HG02623 (cell line): ENCODE measurements around the gene FAM169A.
"Not testable (repeated sequence)": the region's sequence is repeated elsewhere in the genome, so short reads cannot be mapped to it uniquely, and the experiment has no call there.

Source experiments
- ATAC-seq: cut with Tn5 transposase; IDR thresholded peaks from one replicate; pipeline ENCODE4 v1.9.1; 2021; ENCODE audit warnings: moderate library complexity; ENCODE audit not compliant: unreplicated experiment

FAM169A gene

DNA sequence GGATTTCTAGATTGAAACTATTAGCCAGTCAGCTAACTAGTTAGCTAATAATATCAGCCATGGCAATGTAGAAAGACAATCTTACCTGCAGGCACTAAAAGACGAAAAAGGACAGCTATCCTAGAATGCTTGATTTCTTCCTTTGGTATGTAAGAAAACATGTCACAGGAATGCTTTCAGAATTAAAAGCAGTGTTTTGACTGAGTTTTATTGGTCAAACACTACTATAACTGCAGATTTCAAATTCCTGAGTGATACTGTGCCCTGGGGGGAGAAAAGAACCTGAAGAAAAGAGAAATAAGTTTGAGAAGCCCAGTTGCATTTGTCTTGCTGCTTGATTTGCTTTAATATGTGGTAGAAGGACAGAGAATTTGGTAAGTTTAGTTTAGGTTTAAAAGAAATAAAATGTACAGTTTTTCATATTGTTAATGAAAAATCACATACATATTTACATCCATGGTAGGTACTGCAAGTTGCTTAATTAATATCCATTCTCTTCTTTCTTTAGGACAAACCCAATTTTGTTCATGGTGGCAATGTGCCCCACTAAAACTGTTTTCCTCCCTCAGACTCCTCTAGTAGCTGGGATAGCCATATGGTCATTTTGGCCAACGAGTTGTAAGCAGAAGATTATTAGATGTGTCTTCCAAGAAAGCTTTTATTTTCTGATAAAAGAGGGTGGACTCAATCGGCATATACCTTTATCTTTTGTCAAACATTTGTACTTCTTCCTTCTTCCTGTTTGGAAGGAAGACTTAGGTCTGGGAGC lies 4.3 kb upstream of the FAM169A start:
- ATAC-seq = no peak

DNA sequence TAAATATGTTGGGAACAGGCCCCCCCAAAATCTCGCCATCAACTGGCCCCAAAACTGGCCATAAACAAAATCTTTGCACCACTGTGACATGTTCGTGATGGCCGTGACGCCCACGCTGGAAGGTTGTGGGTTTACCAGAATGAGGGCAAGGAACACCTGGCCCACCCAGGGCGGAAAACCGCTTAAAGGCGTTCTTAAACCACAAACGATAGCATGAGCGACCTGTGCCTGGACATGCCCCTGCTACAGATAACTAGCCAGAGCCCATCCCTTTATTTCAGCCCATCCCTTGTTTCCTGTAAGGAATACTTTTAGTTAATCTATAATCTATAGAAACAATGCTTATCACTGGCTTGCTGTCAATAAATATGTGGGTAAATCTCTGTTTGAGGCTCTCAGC lies 3.2 kb upstream of the FAM169A start:
- not testable (repeated sequence) for ATAC-seq

DNA sequence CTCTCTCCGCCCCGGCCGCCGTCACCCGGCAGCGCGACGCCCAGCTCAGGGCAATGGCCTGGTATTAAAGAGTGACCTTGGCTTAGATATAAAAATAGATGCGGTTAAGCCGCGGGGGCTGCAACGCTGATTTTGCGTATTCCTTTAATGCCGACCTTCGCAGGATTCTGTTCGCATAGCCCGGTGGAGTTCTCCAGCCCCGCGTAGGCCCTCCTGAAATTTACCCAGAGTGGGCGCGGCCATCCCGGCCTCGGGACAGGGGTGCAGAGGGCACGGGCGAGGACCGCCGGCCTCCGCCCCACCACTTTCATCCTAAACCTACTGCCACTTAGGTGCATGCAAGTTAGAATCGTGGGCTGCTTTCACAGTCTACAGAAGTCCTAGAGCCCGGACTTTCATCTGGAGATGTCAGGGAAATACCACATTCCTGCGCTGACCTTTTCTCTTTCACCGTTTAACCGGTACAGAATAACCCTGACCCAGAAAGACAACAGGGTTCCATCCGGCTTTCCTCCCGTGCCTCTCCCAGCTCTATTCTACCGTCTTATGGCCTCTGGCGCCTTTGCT lies 492 bp upstream of the FAM169A start:
- ATAC-seq = no peak

DNA sequence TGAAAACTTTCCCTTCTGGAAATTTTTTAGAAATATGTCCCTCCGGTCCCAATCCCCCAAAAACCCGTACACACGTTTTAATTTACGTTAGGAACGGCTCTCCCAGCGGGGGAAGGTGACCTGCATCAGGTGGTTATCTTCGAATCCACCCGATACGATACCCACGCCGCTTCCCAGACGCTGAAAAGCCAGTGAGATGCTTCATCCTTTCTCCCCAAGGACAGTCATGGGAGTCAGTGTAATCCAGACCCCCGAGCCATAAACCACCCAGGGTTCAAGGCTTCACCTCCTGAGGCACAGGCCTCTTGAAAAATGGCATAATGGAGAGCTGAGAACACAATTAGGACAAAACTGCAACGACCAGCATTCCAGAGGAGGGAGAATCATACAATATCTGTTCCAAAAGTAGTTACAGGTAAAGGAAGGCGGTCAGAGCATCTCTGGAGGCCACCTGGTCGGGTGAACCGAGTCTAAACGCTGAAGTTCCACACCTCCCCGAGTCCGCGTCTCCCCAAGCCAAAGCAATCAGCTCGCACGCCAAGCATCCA lies 857 bp downstream of the FAM169A start:
- peak; percentile 9 for ATAC-seq

DNA sequence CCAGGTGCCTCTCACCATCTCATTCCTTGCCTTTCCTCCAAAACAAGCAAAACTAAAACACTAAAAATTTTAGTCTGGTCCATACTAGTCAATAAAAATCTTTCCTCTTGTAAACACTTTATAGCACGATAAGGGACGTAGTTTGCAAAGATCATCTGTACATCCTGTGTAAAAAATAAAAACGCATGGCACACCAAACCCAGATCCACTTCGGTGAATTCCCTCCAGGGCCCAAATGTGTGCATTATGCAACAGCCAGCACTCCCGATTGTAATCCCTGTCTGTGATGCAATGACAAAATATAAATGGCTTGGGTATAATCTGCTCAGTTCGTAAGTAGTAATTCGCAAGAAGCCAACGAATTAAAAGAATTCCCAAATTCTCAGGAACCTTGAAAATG lies 1.4 kb downstream of the FAM169A start:
- ATAC-seq = no peak

DNA sequence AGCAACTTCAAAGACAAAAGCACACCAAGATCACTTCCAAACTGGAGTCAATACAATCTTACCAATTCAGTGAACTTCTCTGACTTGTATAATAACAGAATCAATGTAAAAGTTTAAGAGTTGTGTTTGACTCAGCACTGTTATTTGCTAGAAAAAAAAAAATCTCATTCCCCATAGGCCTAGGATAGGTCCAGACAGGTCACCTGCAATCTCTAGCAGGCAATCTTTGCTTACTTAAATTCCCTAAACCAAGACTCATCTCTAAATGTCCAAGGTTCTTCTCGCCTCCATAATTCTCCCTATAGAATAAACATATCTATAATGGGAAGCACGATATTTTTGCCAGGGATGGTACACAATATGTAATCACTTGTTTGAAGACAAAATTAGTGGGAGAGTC lies 2.5 kb downstream of the FAM169A start:
- no peak for ATAC-seq

DNA sequence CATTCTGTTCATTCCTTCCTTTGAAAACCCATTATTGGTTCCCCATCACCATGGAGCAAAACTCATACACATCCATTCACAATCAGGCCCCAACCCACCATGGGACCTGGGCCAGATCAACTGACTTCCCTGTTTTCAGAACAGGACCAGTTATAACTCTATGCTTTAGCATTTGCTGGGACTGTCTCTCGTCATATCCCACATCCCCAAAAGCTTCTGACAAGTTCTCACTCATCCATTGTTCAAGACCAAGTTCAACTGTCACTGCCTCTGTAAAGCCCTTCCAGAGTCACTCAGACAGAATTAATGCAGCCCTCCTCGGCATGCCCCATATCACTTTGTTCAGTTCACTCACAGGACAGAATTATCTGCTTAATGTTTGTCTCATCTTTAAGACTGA lies 4.0 kb downstream of the FAM169A start:
- no peak for ATAC-seq

DNA sequence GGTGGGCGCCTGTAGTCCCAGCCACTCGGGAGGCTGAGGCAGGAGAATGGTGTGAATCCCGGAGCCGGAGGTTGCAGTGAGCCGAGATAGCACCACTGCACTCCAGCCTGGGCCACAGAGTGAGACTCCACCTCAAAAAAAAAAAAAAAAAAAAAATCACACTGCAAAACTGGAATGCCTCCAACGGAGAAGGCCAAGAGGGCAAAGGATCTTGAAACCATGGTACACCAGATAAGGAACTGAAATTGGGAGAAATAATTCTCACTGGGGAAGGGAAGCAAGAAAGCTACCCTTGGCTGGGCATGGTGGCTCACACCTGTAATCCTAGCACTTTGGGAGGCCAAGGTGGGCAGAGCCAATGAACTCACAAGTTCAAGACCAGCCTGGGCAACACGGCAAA lies 9.2 kb downstream of the FAM169A start:
- ATAC-seq = not testable (repeated sequence)

DNA sequence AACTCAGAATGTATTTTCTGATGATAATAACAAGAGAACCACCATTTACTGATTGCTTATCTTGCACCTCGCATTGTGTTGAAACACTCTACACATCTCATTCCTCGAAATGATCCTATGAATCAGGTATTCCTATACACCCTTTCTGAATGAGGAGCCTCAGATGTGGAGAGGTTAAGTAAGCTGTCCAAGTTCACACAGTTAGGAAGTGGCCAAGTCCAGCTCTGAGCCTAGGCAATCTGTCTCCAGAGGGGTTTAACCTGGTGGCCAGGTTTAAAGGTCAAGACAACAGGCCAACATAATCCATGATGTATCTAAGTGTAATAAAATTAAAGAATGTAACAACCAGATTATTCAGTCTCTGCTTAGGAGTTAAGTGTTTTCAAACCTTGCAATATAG lies 12.9 kb downstream of the FAM169A start:
- no peak for ATAC-seq

DNA sequence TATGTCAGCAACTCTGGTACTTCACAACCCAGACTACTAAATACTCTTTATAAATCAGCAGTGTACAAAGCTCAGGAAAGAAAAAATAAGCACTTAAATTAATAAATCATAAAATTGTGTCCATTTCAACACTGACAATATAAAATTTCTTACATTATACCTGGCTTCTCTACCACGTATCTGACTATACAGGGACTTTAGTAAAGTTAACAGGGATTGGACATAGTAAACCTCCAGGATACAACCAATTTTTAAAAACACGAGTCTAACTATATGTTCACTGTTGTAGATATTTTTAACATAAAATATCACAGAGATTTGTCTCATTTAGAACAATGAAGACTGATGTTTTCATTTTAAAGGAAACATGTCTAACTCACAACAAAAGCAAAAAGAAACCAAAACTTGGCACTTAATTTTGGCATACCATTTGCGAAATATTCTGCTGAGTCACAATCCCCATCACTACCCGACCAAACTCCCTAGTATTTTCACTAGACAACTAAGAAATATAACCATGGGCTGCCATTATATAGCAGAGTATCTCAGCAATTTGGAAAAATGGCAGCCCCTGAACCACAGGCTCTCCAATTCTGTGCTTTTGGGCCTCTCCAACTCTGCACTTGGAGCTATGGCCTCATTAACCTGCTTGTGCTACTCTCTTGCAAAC lies 14.4 kb downstream of the FAM169A start:
- no peak for ATAC-seq

DNA sequence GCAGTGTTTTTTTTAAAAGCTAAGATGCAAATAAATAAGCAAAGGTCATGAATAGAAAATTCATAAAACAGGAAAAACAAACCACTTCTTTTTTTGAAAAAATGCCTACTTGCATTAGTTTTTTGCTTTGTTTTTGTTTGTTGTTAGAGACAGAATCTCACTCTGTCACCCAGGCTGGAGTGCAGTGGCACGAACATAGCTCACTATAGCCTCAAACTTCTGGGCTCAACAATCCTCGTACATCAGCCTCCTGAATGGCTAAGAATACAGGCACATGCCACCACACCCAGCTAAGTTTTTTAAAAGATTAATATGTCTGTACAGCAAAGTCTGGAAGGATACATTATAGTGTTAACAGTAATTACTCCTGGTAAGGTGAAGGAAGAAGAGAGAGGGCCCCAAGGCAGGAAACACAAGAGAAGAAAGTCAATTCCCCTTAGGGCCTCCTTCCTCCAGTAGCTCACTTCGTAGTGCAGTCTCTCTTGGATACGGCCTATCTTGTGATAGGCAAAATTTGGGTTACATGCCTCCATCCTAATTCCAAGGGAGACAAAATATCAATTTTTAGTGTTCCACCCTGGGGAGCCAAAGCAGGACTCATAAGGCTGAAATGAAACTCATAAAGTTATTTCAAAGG lies 15.3 kb downstream of the FAM169A start:
- no peak for ATAC-seq

DNA sequence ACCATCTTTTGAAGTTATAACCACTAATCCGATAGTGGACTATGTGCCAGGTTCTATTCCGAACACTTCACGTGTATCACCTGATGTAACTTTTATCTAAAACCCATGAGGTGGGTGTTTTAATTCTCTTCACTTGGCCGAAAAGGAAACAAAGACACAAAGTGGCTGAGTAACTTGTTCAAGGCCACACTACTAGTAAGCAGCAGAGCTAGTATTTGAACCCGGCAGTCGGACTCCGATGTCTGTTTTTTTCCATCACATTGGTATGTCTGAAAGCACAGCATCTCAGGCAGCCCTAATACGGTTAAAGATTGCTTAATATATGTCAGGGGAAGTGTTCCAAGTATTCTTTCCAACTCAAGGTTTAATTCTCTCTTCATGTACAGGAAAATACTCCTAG lies 16.2 kb downstream of the FAM169A start:
- ATAC-seq = no peak

DNA sequence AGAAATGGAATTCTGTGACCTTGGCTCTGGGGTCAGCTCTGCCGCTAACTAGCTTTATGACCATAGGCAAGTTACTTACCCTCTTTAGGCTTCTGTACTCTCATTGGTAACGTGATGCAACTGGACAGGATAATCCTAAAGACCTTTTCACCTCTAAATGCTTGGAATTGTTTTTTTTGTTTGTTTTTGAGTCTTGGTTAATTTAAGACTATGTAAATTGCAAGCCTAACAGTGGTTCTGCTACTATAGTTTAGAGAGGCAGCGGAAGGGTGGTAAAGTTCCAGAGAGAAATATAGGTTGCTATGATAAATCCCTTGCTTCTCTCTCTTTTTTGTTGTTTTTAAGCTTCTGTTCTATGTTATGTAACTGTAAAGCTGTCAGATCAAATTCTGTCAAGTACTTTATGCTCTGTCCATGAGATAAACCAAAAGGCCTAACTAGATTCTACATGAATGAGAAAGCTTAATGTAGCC lies 17.6 kb downstream of the FAM169A start:
- no peak for ATAC-seq

DNA sequence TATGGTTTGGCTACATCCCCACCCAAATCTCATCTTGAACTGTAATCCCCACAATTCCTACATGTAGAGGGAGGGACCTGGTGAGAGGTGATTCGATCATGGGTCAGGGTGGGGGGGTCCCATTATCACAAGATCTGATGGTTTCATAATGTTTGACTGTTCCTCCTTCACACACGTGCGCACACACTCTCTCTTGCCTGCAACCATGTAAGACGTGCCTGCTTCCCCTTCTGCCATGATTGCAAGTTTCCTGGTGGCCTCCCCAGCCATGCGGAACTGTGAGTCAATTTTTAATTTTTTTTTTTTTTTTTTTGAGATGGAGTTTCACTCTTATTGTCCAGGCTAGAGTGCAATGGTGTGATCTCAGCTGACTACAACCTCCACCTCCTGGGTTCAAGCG lies 27.0 kb downstream of the FAM169A start:
- no peak for ATAC-seq

DNA sequence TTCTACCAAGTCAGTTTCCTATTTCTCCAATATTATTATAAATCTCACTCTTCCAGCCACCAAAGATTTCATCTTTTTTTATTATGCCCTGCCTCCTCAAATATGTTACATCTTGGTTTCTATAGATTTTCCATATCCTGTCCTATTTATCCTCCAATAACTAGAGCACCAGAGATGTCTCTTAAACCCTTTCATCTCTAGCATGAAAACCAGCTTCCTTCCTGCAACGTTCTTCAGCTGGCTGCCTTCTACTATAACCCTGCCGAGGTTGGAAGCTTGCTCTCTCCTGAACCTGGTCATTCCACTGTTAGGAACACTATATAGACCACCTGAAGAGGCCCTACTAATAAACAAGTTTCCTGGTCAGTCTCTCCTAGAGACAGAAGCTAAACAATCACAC lies 27.9 kb downstream of the FAM169A start:
- no peak for ATAC-seq

DNA sequence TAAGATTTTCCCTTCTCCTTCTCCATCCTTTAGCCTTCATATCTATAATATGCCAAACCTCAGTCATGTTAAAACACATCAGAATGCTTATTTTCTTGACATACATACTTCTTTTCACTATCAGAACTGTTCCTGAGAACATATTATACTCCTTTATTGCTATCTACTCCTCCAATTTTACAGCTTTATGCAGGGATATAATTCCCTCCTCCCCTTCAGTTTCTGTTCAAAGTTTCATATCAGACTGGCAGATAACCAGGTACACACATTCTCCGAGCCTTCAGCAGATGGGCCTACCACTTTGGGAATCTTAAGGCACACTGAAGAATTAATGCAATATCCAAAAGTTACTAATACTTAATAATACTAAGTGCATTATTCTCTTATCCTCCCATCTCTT lies 29.1 kb downstream of the FAM169A start:
- ATAC-seq = no peak

DNA sequence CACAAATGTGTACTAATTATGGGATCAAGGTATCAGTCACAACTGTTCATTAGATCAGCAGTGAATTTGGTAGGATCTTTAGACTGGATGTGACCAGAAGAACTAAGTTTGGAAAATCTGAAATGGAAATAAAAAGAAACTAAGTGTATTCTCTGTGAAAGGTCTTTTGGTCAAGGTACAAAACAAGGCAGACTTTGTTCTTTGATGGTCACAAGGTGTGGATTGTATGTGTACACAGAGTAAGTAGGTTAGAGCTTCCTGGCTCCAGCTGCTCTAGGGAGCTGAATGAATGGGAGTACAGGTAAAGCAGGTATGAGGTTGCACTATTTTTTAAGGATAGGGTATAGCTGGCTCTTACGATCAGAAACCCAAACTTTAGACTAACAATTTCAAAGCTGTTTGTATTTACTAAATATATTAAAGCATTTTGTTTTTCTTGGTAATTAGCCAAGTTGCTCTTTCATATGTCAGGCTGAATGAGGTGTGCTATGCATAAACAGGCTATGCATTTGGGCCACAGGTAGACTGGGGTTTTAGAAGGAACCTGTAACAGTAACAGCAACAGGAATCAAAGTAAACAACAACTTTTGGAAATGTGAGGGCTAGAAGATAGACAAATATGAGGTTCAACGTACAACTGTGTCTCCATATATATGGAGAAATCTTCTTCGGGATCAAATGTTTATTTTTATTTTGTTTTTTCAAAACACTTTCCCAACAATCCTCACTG lies 32.5 kb downstream of the FAM169A start:
- ATAC-seq = no peak

DNA sequence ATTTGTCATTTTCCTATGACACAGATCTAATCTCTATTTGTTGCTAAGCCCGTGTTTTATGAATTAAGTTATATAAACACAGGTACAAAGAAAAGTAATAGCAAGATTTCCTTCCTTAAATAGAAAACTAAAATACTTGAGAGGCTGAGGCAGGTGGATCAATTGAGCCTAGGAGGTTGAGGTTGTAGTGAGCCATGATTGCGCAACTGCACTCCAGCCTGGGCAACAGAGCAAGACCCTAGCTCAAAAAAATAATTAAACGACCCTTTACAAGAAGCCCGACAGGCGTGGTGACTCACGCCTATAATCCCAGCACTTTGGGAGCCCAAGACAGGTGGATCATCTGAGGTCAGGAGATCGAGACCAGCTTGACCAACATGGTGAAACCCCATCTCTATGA lies 36.8 kb downstream of the FAM169A start:
- ATAC-seq = no peak

DNA sequence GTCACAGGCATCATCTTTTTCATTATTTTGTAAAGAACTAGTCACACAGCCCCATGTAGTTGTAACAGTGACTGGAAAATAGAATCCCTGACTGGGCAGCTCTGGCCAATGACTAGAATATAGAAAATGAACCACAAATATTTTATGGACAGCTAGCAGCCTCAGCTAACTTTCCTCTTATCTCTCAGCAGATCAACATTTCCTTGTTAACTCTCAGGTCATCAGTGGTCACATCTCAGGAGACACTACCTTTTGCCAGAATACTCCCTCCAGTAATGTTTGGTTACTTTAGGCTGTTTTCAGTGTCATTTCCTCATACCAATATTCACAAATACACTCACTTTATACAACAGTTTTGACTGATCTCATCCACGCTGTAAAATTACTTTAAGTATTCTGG lies 43.9 kb downstream of the FAM169A start:
- no peak for ATAC-seq

DNA sequence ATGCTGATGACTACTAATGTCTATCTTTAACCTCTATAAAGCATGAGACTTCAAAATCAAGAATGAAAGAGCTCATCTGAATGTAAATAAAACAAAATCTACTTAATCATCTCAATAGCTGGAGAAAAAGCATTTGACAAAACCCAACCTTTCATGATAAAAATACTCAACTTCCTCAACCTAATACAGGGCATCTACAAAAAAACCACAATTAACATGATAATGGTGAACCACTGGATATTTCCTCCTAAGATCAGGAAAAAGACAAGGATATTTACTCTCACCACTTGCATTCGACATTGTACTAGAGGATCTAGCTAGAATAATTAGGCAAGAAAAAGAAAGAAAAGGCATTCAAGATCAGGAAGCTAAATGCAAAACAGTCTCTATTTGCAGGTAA lies 49.3 kb downstream of the FAM169A start:
- ATAC-seq = no peak

DNA sequence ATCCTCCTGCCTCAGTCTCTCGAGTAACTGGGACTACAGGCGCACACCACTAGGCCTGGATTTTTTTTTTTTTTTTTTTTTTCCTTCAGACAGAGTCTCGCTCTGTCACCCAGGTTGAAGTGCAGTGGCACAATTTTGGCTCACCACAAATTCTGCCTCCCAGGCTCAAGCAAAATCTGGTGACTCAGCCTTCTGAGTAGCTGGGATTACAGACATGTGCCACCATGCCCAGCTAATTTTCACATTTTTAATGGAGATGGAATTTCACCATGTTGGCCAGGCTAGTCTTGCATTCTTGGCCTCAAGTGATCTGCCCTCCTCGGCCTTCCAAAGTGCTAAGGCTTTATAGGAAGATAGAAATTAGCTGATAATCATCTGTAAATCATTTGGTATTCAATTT lies 55.3 kb downstream of the FAM169A start:
- ATAC-seq = no peak
